ENCODE data around the gene TBCE. TPM values are rescaled to one million over a fixed set of nuclear protein-coding genes. Genes with fewer than 3 reads are reported as not detected.

The TBCE gene
- total RNA-seq, 4 donors from 2014 or later = 38.0 to 50.3 (median 44.8) TPM

GRCh38 chr1:235434001-235434400 lies 66.8 kb downstream of the TBCE start:
- DNase-seq = no peak
- 91% methylated on average over 8 of the region's 8 CpGs for WGBS, 2 donors
- H3K9me3 ChIP-seq = no peaks in the 10 kb centered on the region
- no peak for TF ChIP-seq POLR2A (IDR thresholded peaks at IDR 0.05)
- TF ChIP-seq, protein P1, sequence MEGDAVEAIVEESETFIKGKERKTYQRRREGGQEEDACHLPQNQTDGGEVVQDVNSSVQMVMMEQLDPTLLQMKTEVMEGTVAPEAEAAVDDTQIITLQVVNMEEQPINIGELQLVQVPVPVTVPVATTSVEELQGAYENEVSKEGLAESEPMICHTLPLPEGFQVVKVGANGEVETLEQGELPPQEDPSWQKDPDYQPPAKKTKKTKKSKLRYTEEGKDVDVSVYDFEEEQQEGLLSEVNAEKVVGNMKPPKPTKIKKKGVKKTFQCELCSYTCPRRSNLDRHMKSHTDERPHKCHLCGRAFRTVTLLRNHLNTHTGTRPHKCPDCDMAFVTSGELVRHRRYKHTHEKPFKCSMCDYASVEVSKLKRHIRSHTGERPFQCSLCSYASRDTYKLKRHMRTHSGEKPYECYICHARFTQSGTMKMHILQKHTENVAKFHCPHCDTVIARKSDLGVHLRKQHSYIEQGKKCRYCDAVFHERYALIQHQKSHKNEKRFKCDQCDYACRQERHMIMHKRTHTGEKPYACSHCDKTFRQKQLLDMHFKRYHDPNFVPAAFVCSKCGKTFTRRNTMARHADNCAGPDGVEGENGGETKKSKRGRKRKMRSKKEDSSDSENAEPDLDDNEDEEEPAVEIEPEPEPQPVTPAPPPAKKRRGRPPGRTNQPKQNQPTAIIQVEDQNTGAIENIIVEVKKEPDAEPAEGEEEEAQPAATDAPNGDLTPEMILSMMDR (IDR thresholded peaks at IDR 0.05) = no peak
- no peaks in the 10 kb centered on the region for H3K27me3 ChIP-seq
- H3K4me1 ChIP-seq = no peaks in the 10 kb centered on the region
- intact Hi-C loops (cut with DNase I) = no loop called here
- peaks cover 13 to 36% of the 10 kb centered on the region in 2 donors for H3K36me3 ChIP-seq
- no peak overlapping the region for H3K4me3 ChIP-seq (replicated peaks in 1 of 3)
- no peak overlapping the region for H3K27ac ChIP-seq

- Histone ChIP-seq H3K9me3 (no peaks in the 10 kb centered on the region), H3K27ac (peak overlapping the region in 1 of 3 donors; percentile 26), H3K36me3 (peaks cover 47 to 61% of the 10 kb centered on the region in 2 donors), H3K27me3 (no peaks in the 10 kb centered on the region), H3K4me3 (replicated peaks in 1 of 3) (no peak overlapping the region), H3K4me1 (peaks cover 0 to 8% of the 10 kb centered on the region in 2 donors)
- TF ChIP-seq, protein P1 (IDR thresholded peaks at IDR 0.05) = no peak
- TF ChIP-seq POLR2A (IDR thresholded peaks at IDR 0.05) = no peak
- WGBS, 2 donors = 69 to 71% methylated on average over 6 of the region's 6 CpGs
- intact Hi-C loops (cut with DNase I) = no loop called here
- DNase-seq = peak in 1 of 2 donors; percentile 30
These were observed 74.0 kb downstream of the TBCE start for GRCh38 chr1:235441159-235441685.

- Histone ChIP-seq H3K27ac (peak overlapping the region in 1 of 3 donors; percentile 15), H3K9me3 (no peaks in the 10 kb centered on the region), H3K27me3 (no peaks in the 10 kb centered on the region), H3K4me1 (peaks cover 0 to 8% of the 10 kb centered on the region in 2 donors), H3K4me3 (replicated peaks in 1 of 3) (no peak overlapping the region), H3K36me3 (peaks cover 38 to 52% of the 10 kb centered on the region in 2 donors)
- intact Hi-C loops (cut with DNase I) = no loop called here
- WGBS, 2 donors = 93 to 97% methylated on average over 9 of the region's 9 CpGs
- no peak for DNase-seq
- TF ChIP-seq, protein P1 (IDR thresholded peaks at IDR 0.05) = no peak
- no peak for TF ChIP-seq POLR2A (IDR thresholded peaks at IDR 0.05)
These were observed 75.7 kb downstream of the TBCE start for GRCh38 chr1:235442788-235443429.

GRCh38 chr1:235448616-235449015 lies 81.4 kb downstream of the TBCE start:
- Histone ChIP-seq H3K36me3 (peaks cover 24 to 31% of the 10 kb centered on the region in 2 donors), H3K9me3 (no peaks in the 10 kb centered on the region), H3K27me3 (no peaks in the 10 kb centered on the region), H3K27ac (no peak overlapping the region), H3K4me3 (replicated peaks in 1 of 3) (no peak overlapping the region), H3K4me1 (peaks cover 0 to 18% of the 10 kb centered on the region in 2 donors)
- TF ChIP-seq POLR2A (IDR thresholded peaks at IDR 0.05) = no peak
- TF ChIP-seq, protein P1 (IDR thresholded peaks at IDR 0.05) = no peak
- no peak for DNase-seq
- WGBS, 2 donors = 91% methylated on average over 7 of the region's 7 CpGs
- intact Hi-C loops (cut with DNase I) = no loop called here

DNA sequence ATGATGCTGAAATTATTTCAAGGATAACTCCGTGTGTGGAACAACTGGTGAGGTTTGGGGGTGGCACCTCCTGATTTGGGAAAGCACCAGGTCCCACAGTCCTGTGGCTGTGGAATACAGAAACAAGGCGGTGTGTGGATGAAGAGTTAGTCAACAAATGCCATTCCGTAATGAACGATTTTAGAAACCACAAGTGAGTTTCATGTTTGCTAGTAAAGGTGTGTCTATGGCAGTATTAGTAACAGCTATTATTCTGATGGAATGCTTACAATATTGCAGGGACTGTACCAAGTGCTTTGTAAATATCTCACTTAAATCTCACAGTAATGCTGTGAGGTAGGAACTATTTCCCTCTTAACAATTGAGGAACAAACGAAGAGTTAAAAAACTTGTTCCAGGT lies 83.2 kb downstream of the TBCE start:
- no peak for DNase-seq
- WGBS, 2 donors = 74 to 77% methylated on average over 5 of the region's 5 CpGs
- H3K4me3 ChIP-seq (replicated peaks in 1 of 3) = no peak overlapping the region
- intact Hi-C loops (cut with DNase I) = no loop called here
- no peak for TF ChIP-seq POLR2A (IDR thresholded peaks at IDR 0.05)
- TF ChIP-seq, protein P1 (IDR thresholded peaks at IDR 0.05) = no peak
- H3K27me3 ChIP-seq = no peaks in the 10 kb centered on the region
- H3K27ac ChIP-seq = peak overlapping the region; percentile 67 to 82 (median 73)
- H3K4me1 ChIP-seq = peaks cover 0 to 18% of the 10 kb centered on the region in 2 donors
- no peaks in the 10 kb centered on the region for H3K9me3 ChIP-seq
- peaks cover 11 to 16% of the 10 kb centered on the region in 2 donors for H3K36me3 ChIP-seq
